HEK293T (cell line): ENCODE results near the gene GALE.

Experiments used
- CTCF ChIA-PET: fragments of 350-600 bp; formaldehyde crosslinking; extraction: SDS; loops from one replicate; lab custom pipeline; 2021; ENCODE audit warnings: antibody characterized with exemption, inconsistent platforms; lab: Yijun Ruan, JAX
- POLR2A ChIA-PET: fragments of 350-600 bp; formaldehyde crosslinking; extraction: SDS; loops from one replicate; lab custom pipeline; 2020; ENCODE audit warnings: antibody characterized with exemption, inconsistent platforms; lab: Yijun Ruan, JAX
- DNase-seq: peaks from one replicate; pipeline ENCODE4 v3.0.0; 2012; ENCODE audit warnings: mixed read lengths; ENCODE audit errors: extremely low spot score
- ARNT ChIP-seq: fragments of 450-650 bp; IDR thresholded peaks from 2 replicates; pipeline ENCODE4 v1.6.1; 2017; ENCODE audit warnings: mild to moderate bottlenecking
- BHLHE40 ChIP-seq: fragments of 450-650 bp; IDR thresholded peaks from 2 replicates; pipeline ENCODE4 v1.6.1; 2016; ENCODE audit warnings: mild to moderate bottlenecking, moderate library complexity, borderline replicate concordance
- CTBP1 ChIP-seq: fragments of 450-650 bp; IDR thresholded peaks from 2 replicates; pipeline ENCODE4 v1.6.1; 2016; ENCODE audit warnings: borderline replicate concordance
- ELF4 ChIP-seq: fragments of 450-650 bp; IDR thresholded peaks from 2 replicates; pipeline ENCODE4 v1.6.1; 2017; ENCODE audit warnings: antibody characterized with exemption
- FOXA1 ChIP-seq: fragments of 450-650 bp; IDR thresholded peaks from 2 replicates; pipeline ENCODE4 v1.6.1; 2016; ENCODE audit warnings: mild to moderate bottlenecking
- FOXK2 ChIP-seq: fragments of 450-650 bp; IDR thresholded peaks from 2 replicates; pipeline ENCODE4 v1.6.1; 2016; ENCODE audit warnings: mild to moderate bottlenecking
- FOXM1 ChIP-seq: fragments of 450-650 bp; IDR thresholded peaks from 2 replicates; pipeline ENCODE4 v1.6.1; 2017; ENCODE audit warnings: mild to moderate bottlenecking, borderline replicate concordance
- HDGF ChIP-seq: fragments of 450-650 bp; IDR thresholded peaks from 2 replicates; pipeline ENCODE4 v1.6.1; 2017; ENCODE audit warnings: antibody characterized with exemption, borderline replicate concordance
- L3MBTL2 ChIP-seq: fragments of 450-650 bp; conservative IDR thresholded peaks from 2 replicates; pipeline ENCODE4 v1.6.1; 2016; ENCODE audit warnings: mild to moderate bottlenecking
- LEF1 ChIP-seq: fragments of 450-650 bp; IDR thresholded peaks from 2 replicates; pipeline ENCODE4 v1.6.1; 2017; ENCODE audit warnings: mild to moderate bottlenecking, borderline replicate concordance
- NFRKB ChIP-seq: fragments of 450-650 bp; IDR thresholded peaks from 2 replicates; pipeline ENCODE4 v1.6.1; 2016; ENCODE audit warnings: mild to moderate bottlenecking, moderate library complexity
- PKNOX1 ChIP-seq: fragments of 450-650 bp; IDR thresholded peaks from 2 replicates; pipeline ENCODE4 v1.6.1; 2016
- SP1 ChIP-seq: fragments of 450-650 bp; IDR thresholded peaks from 2 replicates; pipeline ENCODE4 v1.6.1; 2017
- SUZ12 ChIP-seq: fragments of 450-650 bp; IDR thresholded peaks from 2 replicates; pipeline ENCODE4 v1.6.1; 2016; ENCODE audit warnings: mild to moderate bottlenecking
- TARDBP ChIP-seq: fragments of 450-650 bp; IDR thresholded peaks from 2 replicates; pipeline ENCODE4 v1.6.1; 2016
- ZNF384 ChIP-seq: fragments of 450-650 bp; IDR thresholded peaks from 2 replicates; pipeline ENCODE4 v1.6.1; 2016

GALE gene

GRCh38 chr1:23810818-23811540 lies 10.4 kb upstream of the GALE start:
- POLR2A ChIA-PET = interaction anchor here (0.8 to 2.3 kb wide), 4 partner anchors 10 to 33 kb away, joined by 3 to 14 read pairs (median 4); partner anchors contain the start of genes GALE, HMGCL and PITHD1
- CTCF ChIA-PET = interaction anchor here (0.6 to 1.8 kb wide), 11 partner anchors 8 to 307 kb away, joined by 3 to 12 read pairs (median 4); partner anchors contain the start of gene HMGCL
- peak; percentile 58 for DNase-seq

GRCh38 chr1:23809751-23810171 lies 9.2 kb upstream of the GALE start:
- POLR2A ChIA-PET = interaction anchor here (1.4 to 2.3 kb wide), 3 partner anchors 9 to 32 kb away, joined by 3 to 14 read pairs (median 5); partner anchors contain the start of genes GALE, HMGCL and PITHD1
- TF ChIP-seq LEF1 (peak; percentile 98), TARDBP (no peak)
- CTCF ChIA-PET = interaction anchor here (1.0 to 1.8 kb wide), 5 partner anchors 9 to 107 kb away, joined by 3 to 12 read pairs (median 5); partner anchors contain the start of gene HMGCL
- DNase-seq = peak; percentile 83

More at GRCh38 chr1:23810818-23811540, 10.4 kb upstream of the GALE start:
- TF ChIP-seq L3MBTL2 = no peak
- TF ChIP-seq CTBP1 = no peak
- no peak for TF ChIP-seq SP1
- no peak for TF ChIP-seq FOXK2
- no peak for TF ChIP-seq HDGF
- no peak for TF ChIP-seq NFRKB
- TF ChIP-seq ZNF384 = no peak
- TF ChIP-seq ELF4 = no peak
- no peak for TF ChIP-seq LEF1
- TF ChIP-seq FOXA1 = no peak
- no peak for TF ChIP-seq SUZ12
- no peak for TF ChIP-seq TARDBP
- no peak for TF ChIP-seq ARNT
- TF ChIP-seq BHLHE40 = no peak

GRCh38 chr1:23807453-23807852 lies 6.9 kb upstream of the GALE start:
- no peak for DNase-seq
- CTCF ChIA-PET = interaction anchor here (0.6 kb wide), 1 partner anchor 142 kb away, joined by 4 read pairs; no protein-coding TSS in a partner anchor
- TF ChIP-seq TARDBP = no peak
- no peak for TF ChIP-seq ELF4
- TF ChIP-seq FOXA1 = no peak
- TF ChIP-seq SP1 = no peak
- TF ChIP-seq HDGF = no peak
- no peak for TF ChIP-seq PKNOX1
- TF ChIP-seq NFRKB = no peak
- no peak for TF ChIP-seq FOXM1
- no peak for TF ChIP-seq BHLHE40
- POLR2A ChIA-PET = no interaction called here

- no peak for TF ChIP-seq ZNF384
- no peak for TF ChIP-seq FOXM1
- no peak for TF ChIP-seq ELF4
- TF ChIP-seq HDGF = no peak
- no peak for TF ChIP-seq BHLHE40
- no peak for TF ChIP-seq PKNOX1
- TF ChIP-seq ARNT = no peak
- TF ChIP-seq FOXK2 = no peak
- no peak for TF ChIP-seq L3MBTL2
- CTCF ChIA-PET = no interaction called here
- DNase-seq = no peak
- POLR2A ChIA-PET = interaction anchor here (1.2 kb wide), 1 partner anchor 28 kb away, joined by 4 read pairs; the partner anchor contains the start of gene PITHD1
Measured at GRCh38 chr1:23806280-23806679, 5.7 kb upstream of the GALE start.

- DNase-seq = no peak
- POLR2A ChIA-PET = interaction anchor here (1.2 kb wide), 1 partner anchor 27 kb away, joined by 4 read pairs; the partner anchor contains the start of gene PITHD1
- no peak for TF ChIP-seq SUZ12
- no peak for TF ChIP-seq TARDBP
- TF ChIP-seq FOXM1 = no peak
- TF ChIP-seq FOXK2 = no peak
- no peak for TF ChIP-seq BHLHE40
- CTCF ChIA-PET = interaction anchor here (0.6 to 0.9 kb wide), 2 partner anchors 9 to 111 kb away, joined by 3 to 4 read pairs; no protein-coding TSS in a partner anchor
Measured at GRCh38 chr1:23805025-23805424, 4.5 kb upstream of the GALE start.

- ChIA-PET CTCF (interaction anchor here (0.6 to 1.9 kb wide), 2 partner anchors 10 to 33 kb away, joined by 3 to 5 read pairs; no protein-coding TSS in a partner anchor), POLR2A (no interaction called here)
- no peak for DNase-seq
- no peak for TF ChIP-seq TARDBP
- TF ChIP-seq FOXA1 = no peak
- TF ChIP-seq ARNT = no peak
- TF ChIP-seq PKNOX1 = no peak
- TF ChIP-seq L3MBTL2 = no peak
- TF ChIP-seq ZNF384 = no peak
- TF ChIP-seq LEF1 = no peak
- no peak for TF ChIP-seq CTBP1
- no peak for TF ChIP-seq ELF4
Measured at GRCh38 chr1:23804183-23804835, 3.8 kb upstream of the GALE start.
